ENCODE data around the gene APOOL. TPM values are rescaled to one million over a fixed set of nuclear protein-coding genes. Genes with fewer than 3 reads are reported as not detected.
A peak's percentile ranks its signal among the peaks of the same experiment; 100 is the strongest.

APOOL gene
- total RNA-seq, 1 donor from 2014 or later, result 49.5 TPM

- H3K27me3 ChIP-seq (ENCODE audit: low read depth), result no peaks in the 10 kb centered on the region
- DNase-seq, result no peak
- H3K4me1 ChIP-seq, result no peaks in the 10 kb centered on the region
- H3K27ac ChIP-seq (replicated peaks), result no peak overlapping the region
- intact Hi-C loops (cut with micrococcal nuclease), result no loop called here
- H3K36me3 ChIP-seq, result peaks cover 9% of the 10 kb centered on the region
- TF ChIP-seq, protein P1, sequence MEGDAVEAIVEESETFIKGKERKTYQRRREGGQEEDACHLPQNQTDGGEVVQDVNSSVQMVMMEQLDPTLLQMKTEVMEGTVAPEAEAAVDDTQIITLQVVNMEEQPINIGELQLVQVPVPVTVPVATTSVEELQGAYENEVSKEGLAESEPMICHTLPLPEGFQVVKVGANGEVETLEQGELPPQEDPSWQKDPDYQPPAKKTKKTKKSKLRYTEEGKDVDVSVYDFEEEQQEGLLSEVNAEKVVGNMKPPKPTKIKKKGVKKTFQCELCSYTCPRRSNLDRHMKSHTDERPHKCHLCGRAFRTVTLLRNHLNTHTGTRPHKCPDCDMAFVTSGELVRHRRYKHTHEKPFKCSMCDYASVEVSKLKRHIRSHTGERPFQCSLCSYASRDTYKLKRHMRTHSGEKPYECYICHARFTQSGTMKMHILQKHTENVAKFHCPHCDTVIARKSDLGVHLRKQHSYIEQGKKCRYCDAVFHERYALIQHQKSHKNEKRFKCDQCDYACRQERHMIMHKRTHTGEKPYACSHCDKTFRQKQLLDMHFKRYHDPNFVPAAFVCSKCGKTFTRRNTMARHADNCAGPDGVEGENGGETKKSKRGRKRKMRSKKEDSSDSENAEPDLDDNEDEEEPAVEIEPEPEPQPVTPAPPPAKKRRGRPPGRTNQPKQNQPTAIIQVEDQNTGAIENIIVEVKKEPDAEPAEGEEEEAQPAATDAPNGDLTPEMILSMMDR (IDR thresholded peaks at IDR 0.05; ENCODE audit: borderline replicate concordance), result no peak
- no peaks in the 10 kb centered on the region for H3K9me3 ChIP-seq (replicated peaks)
- H3K4me3 ChIP-seq, result no peak overlapping the region
These were observed 85.7 kb downstream of the APOOL start for GRCh38 chrX:85089321-85089840.

DNA sequence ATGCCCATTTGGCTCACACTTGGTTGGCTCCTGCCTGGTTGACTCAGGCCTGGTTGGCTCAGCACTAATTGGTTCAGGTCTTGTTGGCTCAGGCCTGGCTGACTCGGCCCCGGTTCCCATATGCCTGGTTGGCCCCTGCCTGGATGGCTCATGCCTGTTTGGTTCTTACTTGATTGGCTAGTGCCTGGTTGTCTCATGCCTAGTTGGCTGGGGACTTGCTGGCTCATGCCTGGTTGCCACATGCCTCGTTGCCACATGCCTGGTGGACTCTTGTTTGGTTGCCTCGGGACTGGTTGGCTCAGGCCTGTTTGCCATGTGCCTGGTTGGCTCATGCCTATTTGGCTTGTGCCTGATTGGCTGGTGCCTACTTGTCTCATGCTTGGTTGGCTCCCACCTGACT lies 103.7 kb downstream of the APOOL start:
- H3K36me3 ChIP-seq, result no peaks in the 10 kb centered on the region
- H3K4me3 ChIP-seq, result no peak overlapping the region
- H3K9me3 ChIP-seq (replicated peaks), result no peaks in the 10 kb centered on the region
- DNase-seq, result no peak
- H3K27ac ChIP-seq (replicated peaks), result no peak overlapping the region
- H3K27me3 ChIP-seq (ENCODE audit: low read depth), result no peaks in the 10 kb centered on the region
- no peaks in the 10 kb centered on the region for H3K4me1 ChIP-seq
- intact Hi-C loops (cut with micrococcal nuclease), result no loop called here
- TF ChIP-seq, protein P1 (IDR thresholded peaks at IDR 0.05; ENCODE audit: borderline replicate concordance), result no peak

GRCh38 chrX:85108165-85108564 lies 104.5 kb downstream of the APOOL start:
- Histone ChIP-seq H3K27me3 (ENCODE audit: low read depth) (no peaks in the 10 kb centered on the region), H3K4me3 (no peak overlapping the region), H3K4me1 (no peaks in the 10 kb centered on the region), H3K27ac (replicated peaks) (no peak overlapping the region), H3K9me3 (replicated peaks) (no peaks in the 10 kb centered on the region), H3K36me3 (no peaks in the 10 kb centered on the region)
- intact Hi-C loops (cut with micrococcal nuclease), result no loop called here
- no peak for DNase-seq
- TF ChIP-seq, protein P1 (IDR thresholded peaks at IDR 0.05; ENCODE audit: borderline replicate concordance), result no peak

GRCh38 chrX:85109235-85109634 lies 105.6 kb downstream of the APOOL start:
- intact Hi-C loops (cut with micrococcal nuclease), result no loop called here
- Histone ChIP-seq H3K4me3 (no peak overlapping the region), H3K27ac (replicated peaks) (no peak overlapping the region), H3K27me3 (ENCODE audit: low read depth) (no peaks in the 10 kb centered on the region), H3K4me1 (no peaks in the 10 kb centered on the region), H3K9me3 (replicated peaks) (no peaks in the 10 kb centered on the region), H3K36me3 (no peaks in the 10 kb centered on the region)
- TF ChIP-seq, protein P1 (IDR thresholded peaks at IDR 0.05; ENCODE audit: borderline replicate concordance), result no peak
- DNase-seq, result no peak

DNA sequence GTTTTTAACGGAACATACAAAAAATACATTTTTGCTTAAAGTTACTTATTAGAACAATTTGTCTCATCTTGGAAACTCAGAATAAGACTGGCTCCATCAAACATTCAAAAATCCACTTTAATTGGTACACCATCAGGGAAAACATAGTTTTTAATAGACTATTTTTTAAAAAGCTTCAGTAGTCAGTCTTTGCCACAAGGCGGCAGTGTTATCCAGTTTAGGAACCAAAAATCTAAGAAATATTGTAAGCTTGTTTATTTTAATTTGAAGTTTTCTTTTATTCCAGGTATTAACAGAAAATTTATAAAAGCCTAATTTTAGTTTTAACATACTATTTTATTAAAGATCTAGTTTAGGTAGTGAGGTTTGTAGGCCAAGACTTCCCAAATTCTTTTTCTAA lies 107.7 kb downstream of the APOOL start:
- Histone ChIP-seq H3K9me3 (replicated peaks) (no peaks in the 10 kb centered on the region), H3K4me1 (no peaks in the 10 kb centered on the region), H3K36me3 (no peaks in the 10 kb centered on the region), H3K4me3 (no peak overlapping the region), H3K27me3 (ENCODE audit: low read depth) (no peaks in the 10 kb centered on the region), H3K27ac (replicated peaks) (no peak overlapping the region)
- intact Hi-C loops (cut with micrococcal nuclease), result loop anchor here (10.0 kb wide), 1 partner anchor 433 kb away; no protein-coding TSS in a partner anchor
- TF ChIP-seq, protein P1 (IDR thresholded peaks at IDR 0.05; ENCODE audit: borderline replicate concordance), result peak; percentile 63
- DNase-seq, result no peak

Measured in left ventricle myocardium inferior (tissue), 1 donor.